Right renal cortex interstitium (tissue), 3 donors: ENCODE measurements around the gene SMOC2. TPM values are rescaled to one million over a fixed set of nuclear protein-coding genes. Genes with fewer than 3 reads are reported as not detected.

Experiments
- DNase-seq, 3 donors: peaks; one replicate each; pipeline ENCODE4 v3.0.0-alpha.2; 2013; ENCODE audit warnings: low read depth in 3 of 3, low spot score in 2 of 3
- polyA plus RNA-seq, 3 donors: library from polyadenylated mRNA; unstranded; fragments of 120-200 nt; gene quantifications; one replicate each; pipeline ENCODE4 v1.2.1, GENCODE V29; 2013; ENCODE audit not compliant: insufficient read length in 3 of 3

Gene SMOC2
- polyA plus RNA-seq, 3 donors, result 18.0 to 31.5 (median 25.7) TPM

DNA sequence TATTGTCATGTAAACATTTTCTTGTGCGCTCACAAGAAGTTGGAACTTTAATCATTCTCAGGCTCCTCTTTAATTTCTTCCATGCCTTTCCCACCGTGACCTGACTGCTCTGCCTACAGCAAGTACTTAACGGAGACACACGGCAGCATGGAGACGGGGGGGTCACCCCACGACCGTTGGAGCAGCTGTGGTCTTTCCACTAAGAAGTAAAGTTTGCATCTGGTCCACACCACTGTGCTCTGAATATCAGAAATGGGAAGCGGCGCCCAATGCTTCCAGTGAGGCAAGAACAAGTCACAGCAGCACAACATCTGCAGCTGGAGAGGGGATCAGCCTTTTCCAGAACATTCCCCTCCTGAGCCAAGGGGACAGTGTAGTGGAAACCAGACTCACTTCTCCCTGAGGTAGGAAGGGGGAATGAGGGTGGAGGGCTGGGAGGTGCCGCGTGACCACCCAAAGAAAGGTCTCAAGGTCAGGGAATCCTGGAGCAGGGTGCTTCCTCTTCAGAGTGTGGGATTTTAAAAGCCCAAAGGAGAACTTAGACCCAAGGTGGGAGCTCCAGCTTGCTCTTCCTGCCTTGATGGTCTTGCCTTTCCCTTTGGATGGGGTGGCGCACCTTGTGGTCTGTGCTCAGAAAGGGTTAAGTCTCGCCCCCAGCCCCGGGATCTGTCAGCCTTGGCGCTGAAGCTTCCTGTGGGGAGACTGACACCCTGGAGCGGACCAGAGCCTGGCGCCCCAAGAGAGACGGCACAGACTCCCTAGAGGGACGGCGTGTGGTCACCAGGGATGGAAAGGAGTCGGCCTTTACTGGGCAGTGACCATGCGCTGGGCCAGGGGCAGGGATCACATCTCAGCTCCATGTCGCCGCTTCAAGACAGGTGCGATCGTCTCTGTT is 25.6 kb upstream of the SMOC2 start:
- no peak for DNase-seq

GRCh38 chr6:168415993-168416530 is 24.9 kb upstream of the SMOC2 start:
- no peak for DNase-seq

DNA sequence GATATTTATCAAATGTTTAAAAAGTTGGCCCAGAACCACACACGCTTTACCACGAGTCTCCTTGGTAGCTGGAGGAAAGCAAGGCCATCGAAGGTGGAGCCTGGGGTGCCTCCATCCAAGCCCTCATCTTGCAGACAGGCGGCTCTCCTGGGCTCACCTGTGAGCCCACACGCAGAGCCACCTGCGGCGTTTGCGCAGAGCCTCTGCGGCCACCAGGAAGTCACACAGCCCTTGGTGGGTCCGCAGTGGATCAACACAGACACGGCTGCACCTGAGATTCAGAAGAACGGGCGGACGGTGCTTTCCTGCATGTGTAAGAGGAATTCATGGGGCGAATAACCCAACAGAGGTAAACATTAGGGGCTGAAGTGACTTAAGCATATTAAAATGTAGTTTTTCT is 24.5 kb upstream of the SMOC2 start:
- DNase-seq, result no peak

DNA sequence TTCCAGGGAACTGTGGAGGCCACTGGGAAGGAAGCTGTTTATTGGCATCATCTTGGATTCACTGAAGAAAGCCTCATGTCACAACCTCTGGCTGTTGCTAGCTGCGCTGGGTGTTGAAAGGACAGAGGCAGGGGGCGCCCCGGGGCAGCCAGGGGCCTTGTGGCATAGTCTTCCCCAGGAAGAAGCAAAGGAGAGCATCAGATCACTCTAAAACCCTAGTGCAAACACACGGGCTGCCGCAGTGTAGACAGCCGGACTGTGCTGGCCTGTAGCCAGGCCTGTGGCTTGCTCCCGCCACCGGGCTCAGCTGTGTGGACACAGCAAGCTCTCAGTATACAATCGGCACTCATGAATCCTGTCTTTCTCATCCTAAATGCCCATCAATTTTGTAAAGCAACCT is 23.8 kb upstream of the SMOC2 start:
- no peak for DNase-seq

- no peak for DNase-seq
Measured at GRCh38 chr6:168417679-168418557, 23.1 kb upstream of the SMOC2 start.

GRCh38 chr6:168418711-168419121 is 22.3 kb upstream of the SMOC2 start:
- DNase-seq, result no peak

GRCh38 chr6:168419569-168419968 is 21.4 kb upstream of the SMOC2 start:
- no peak for DNase-seq

DNA sequence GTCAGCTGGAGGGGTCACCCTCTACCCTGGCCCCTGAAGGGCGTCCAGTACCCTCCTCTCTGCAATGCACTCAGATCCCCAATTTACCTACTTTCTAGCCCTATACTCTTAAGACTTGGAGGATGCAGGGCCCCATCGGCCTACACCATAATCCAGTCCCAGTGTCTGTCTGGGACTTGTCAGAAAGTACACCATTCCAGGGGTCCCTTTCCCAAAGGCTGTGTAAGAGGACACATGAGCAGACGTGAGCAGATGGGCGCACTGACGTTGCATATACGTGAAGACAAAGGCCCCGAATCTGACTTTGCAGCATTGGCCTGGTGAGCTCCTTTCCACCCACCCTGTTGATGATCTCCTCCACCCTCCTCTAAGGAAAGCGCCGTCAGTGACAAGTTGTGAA is 20.9 kb upstream of the SMOC2 start:
- no peak for DNase-seq

GRCh38 chr6:168420706-168421105 is 20.3 kb upstream of the SMOC2 start:
- DNase-seq, result no peak

GRCh38 chr6:168427184-168427583 is 13.8 kb upstream of the SMOC2 start:
- no peak for DNase-seq

DNA sequence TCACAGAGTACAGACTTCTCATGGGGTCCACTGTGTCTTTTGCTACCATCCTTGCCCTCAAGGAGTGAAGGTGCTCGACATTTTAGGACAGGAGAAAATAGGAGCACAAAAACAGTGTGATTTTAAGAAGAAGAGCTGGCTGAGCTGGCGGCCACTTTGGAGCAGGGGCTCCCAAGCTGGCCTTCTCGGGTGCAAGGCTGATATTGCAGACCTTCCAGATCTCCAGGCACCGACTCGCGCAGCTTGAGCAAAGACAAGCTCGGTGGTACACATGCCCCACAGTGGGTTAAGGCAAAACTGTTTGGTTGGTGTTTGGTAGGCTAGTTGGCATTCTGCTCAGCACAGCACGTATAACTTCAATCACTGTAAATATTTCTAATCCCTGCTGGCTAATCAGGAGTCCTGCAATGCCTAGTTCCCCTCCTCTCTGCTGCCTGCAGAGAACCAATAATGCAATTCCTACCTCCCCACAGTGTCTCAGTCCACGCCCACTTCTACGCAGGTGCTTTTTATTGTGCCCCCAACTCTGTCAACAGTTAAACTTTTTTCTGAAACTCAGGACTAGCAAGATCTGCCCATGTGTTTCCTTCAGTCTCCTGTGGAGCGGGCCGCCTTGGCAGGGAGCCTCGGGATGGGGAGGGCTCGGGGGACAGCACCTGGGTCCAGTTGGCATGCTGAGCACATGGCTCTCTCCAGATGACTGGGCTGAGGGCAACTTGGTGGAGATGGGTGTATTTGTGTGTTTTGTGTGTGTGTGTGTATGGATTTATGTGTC is 12.7 kb upstream of the SMOC2 start:
- no peak for DNase-seq

- no peak for DNase-seq
Measured at GRCh38 chr6:168428863-168429262, 12.1 kb upstream of the SMOC2 start.

DNA sequence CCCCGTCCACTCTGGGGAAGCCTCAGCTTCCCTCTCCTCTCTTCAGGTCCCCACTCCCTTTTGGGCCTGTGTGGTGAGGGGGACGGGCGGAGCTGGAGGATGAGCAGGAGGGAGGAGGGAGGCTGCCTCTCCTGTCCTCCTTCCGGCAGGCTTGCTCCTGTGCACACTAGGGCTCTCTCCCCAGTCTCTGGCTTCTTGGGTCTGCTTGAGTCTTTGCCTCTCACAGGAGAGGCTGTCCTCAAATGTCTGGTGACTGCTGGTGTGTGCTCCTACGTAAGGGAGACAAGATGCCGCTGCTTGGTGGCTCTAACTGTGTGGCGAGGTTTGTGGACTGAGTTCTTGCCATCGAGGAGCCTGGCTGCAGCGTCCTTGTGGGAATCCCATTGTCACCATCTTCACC is 8.8 kb upstream of the SMOC2 start:
- DNase-seq, result no peak

GRCh38 chr6:168433898-168434297 is 7.1 kb upstream of the SMOC2 start:
- DNase-seq, result no peak

- no peak for DNase-seq
Measured at GRCh38 chr6:168434505-168434904, 6.5 kb upstream of the SMOC2 start.

DNA sequence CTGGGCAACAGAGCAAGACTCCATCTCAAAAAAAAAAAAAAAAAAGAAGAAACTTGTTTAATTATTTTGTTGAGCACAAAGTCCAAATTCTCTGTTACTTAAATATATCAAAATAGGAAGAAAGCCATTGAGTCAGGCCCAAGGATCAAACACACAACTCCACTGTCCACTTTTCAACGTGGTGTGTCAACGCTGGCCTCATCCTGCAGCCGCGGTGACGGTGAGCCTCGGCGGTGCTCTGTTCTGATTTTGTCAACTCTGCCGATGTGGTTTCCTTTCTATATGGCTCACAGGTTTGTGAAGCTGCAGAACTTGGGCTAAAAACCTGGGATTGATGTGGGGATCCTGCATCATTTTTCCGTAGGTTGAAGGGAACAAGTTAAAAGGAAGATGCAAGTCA is 3.2 kb upstream of the SMOC2 start:
- no peak for DNase-seq

GRCh38 chr6:168438783-168439520 is 2.0 kb upstream of the SMOC2 start:
- DNase-seq, result no peak

DNA sequence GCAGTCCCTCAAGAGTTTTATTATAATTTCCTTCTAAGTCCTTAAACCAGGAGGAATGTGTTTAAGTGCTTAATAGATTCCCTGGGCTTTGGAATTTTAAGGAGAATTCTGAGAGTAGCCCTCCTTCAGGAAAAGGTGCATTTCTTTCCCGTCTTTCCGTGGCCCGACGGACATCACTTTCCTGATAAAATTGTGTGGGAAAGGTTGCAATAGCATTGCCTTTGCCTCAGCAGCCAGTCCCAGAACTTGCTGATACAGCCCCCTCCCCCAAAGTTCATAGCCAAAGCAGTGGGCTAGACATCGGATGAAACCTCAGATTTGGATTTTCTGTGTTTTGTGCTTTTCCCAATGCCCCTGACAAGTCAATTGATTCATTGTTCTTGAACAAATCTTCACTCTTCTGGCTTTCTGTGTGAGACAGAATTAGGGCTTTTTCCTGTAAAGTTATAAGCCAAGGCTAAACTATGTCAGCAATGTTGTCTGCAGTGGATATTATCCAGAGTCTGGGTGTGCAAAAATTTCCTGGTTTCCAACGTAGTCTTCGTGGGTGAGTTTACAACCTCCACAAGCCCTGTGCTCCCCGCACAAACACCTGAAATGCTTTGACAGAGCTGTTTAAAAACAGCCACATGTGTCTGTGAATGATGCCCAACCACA is 1.1 kb upstream of the SMOC2 start:
- DNase-seq, result no peak
